ENCODE data around the gene ASB2.

DNA sequence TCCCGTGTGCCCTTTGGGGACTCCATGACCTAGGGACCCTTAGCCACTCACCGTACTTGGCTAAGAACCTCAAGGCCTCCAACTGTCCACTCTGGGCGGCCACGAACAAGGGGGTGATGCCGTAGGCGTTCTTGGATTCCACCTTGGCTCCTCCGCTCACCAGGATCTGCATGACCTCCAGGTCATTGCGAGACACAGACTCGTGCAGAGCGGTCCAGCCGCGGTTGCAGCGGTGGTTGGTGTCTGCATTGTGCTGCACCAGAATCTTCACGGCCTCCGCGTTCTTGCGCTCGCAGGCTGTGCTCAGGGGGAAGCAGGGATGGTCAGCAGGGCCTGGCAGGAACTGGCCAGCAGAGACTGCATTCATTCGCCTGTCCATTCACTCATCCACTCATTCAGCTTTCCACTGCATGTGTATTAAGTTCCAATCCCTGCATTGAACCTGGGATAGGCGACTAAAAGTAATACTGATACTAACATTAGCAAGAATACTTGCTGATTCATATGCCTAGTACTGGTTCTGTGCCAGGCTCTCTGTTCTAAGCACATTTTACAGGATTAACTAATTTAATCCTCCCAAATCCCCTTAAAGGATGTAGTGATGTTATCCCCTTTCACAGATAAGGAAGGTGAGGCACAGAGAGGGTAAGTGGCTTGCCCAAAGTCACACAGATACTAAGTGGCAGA, 25.3 kb downstream of the ASB2 start:
- TF ChIP-seq POLR2AphosphoS5 (IDR thresholded peaks at IDR 0.05; ENCODE audit: low read depth, low read length) (no peak), RFX5 (IDR thresholded peaks at IDR 0.05; ENCODE audit: low read depth, low read length) (no peak), DR1 (CRISPR knock-in tag; IDR thresholded peaks at IDR 0.05) (no peak), ZSCAN21 (CRISPR knock-in tag; IDR thresholded peaks at IDR 0.05; ENCODE audit: borderline replicate concordance) (no peak)
